ENCODE measurements around the gene ATP6V0E1.

ATP6V0E1 gene

DNA sequence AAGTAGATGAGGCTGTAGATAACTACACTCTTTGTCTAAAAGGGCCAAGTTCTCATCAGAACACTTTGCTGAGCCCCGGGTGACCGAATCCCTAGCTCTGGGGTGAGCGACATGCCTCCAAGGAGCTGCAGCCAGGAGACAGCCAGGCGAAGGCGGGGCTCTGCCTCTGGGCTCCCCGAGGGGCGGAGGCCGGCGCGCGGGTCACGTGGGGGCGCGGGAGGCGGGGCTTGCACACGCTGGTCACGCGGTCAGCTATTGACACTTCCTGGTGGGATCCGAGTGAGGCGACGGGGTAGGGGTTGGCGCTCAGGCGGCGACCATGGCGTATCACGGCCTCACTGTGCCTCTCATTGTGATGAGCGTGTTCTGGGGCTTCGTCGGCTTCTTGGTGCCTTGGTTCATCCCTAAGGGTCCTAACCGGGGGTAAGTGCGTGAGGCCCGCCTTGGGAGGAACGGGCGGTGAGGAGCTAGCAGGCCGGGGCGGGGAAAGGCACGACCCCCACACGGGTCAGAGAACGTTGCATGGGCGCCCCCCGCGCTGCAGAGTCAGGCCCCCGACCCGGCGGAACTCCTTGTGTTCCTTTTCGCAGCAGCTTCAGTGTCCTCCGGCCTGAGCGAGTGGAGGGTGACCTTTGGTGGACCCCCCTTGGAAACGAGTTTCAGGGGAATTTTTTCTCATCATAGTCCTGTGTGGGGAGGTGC, at the start of gene ATP6V0E1:
ATP6V0E1 (plus strand) TSS at position 230 of the 702 bp plus-strand sequence; CDS start at position 320, 90 bp downstream.
- in situ Hi-C loops (cut with MboI; ENCODE audit: low sequenced_read_pairs): no loop called here

DNA sequence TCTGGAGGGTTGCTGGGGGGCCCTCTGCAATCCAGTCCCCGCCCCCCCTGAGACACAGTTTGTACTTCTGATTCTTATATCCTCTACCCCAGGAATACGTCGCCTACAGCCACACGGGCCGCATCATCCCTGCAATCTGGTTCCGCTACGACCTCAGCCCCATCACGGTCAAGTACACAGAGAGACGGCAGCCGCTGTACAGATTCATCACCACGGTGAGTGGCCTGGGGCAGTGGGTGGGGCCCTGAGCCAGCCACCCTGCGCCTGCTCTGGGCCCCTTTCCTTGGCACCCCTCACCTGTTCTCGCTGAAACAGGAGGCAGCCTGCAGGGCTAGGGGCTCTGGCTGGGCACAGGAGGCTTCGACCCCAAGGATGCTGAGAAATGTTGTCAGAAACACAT, 48.5 kb upstream of the ATP6V0E1 start:
- in situ Hi-C loops (cut with MboI; ENCODE audit: low sequenced_read_pairs): no loop called here

DNA sequence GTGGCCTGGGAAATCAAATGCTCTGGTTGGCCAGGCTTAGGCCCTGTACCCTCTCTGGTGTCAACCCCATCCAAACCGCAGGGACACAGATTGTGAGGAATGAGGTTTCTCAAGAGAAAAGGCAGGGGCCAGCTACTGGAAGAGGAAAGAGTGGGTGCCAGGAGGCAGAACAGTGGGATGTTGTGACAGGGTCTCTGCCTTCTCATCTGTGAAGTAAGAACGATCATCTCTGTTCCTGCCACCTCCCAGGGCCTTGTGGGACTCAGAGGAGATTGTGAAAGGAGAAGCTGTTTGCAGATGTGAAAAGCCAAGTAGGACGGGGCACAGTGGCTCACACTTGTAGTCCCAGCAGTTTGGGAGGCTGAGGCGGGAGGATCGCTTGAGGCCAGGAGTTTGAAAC, 47.2 kb upstream of the ATP6V0E1 start:
- in situ Hi-C loops (cut with MboI; ENCODE audit: low sequenced_read_pairs): no loop called here

DNA sequence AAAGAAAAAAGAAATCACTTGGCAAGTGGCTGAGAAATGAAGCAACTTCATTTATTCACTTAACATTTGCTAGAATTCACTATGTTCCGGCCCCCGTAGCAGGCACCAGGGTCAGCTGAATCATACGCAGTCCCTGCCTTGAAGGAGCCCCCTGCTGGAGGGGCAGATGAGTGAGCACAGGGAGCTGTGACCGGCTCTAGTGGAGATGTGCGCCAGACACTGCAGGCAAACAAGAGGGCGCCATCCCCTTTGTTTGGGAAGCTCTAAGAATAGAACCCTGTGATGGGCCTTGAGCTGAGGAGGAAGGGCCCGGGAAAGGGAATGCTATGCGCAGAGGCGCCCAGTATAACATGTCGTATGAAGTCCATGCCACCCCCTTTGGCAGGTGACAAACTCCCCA, 44.5 kb upstream of the ATP6V0E1 start:
- in situ Hi-C loops (cut with MboI; ENCODE audit: low sequenced_read_pairs): no loop called here

DNA sequence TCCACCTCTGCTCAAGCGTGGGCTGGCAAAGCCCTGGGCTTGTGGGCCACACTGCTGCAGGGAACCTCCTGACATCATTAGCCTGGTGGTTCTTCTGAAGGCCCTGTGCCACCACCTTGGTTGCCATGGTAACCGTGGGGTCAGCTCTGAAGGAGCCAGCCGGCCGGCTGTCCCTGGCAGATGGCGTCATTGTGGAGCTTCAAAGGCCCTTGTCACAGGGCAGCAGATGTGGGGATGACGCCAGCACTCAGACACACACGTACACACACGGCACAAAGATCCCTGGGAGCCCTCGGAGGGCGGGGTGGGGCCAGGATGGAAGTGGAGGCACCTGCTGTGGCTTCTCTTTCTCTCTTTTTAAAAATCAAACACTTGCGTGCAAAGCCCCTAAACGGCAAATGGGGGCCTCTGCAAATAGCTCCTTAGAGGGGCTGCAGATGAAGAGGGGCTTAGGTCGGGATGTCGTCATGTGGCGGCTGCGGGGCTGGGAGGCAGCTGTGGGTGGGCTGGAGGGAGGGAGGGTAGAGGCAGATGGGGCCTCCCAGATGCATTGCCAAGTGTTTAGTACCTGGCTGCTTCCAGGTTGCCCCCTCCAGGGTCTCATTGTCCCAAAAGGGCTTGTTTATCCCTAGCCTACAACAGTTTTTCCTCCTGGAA, 43.8 kb upstream of the ATP6V0E1 start:
- in situ Hi-C loops (cut with MboI; ENCODE audit: low sequenced_read_pairs): no loop called here

DNA sequence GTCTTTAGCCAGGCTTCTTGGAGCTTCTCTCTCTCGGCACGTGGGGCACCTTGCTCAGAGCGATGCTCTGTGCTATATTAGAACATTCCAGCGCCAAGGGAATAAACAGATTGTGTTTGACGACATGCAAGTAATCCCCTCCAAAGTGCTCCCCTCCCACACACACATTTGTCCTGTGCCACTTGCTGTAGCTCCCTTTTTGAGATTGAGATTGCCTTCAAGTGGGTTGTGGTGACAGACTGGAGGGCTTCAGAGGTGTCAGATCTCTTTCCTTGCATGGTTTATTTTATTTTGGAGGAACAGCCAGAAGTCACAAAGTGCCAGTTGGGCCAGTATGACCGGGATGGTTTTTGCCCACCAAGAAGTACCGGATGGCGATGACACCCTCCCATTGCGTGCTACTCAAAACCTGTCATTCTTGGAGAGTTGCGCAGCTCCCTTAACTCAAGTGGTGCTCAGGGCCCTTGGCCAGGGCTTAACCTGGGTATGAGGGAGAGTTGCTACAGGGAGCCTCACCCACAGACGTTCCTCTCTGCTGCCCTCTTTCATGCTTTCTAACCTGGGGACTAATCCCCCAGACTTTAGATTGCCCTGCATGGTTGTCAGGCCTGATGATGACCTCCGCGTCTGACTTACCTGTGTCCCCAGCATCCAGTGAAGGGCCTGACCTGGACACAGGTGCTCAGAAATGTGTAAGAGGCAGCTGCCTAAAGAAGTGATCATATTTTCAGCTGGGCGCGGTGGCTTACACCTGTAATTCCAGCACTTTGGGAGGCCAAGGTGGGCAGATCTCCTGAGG, 43.1 kb upstream of the ATP6V0E1 start:
- in situ Hi-C loops (cut with MboI; ENCODE audit: low sequenced_read_pairs): no loop called here

DNA sequence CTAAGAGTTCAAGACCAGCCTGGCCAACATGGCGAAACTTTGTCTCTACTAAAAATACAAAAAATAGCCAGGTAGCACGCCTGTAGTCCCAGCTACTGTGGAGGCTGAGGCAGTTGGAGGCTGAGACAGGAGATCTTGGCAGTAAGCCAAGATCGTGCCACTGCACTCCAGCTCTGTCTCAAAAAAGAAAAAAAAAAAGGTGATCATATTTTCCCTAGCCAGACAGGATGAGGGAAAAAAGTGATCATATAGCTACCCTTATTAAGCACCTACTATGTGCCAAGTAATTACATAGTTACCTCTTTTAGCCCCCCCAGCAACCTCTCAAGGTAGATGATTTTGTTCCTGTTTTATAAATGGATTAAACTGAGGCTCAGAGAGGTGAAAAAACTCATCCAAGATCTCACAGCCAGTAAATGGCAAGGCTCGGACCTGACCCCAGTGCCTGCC, 42.5 kb upstream of the ATP6V0E1 start:
- in situ Hi-C loops (cut with MboI; ENCODE audit: low sequenced_read_pairs): no loop called here

DNA sequence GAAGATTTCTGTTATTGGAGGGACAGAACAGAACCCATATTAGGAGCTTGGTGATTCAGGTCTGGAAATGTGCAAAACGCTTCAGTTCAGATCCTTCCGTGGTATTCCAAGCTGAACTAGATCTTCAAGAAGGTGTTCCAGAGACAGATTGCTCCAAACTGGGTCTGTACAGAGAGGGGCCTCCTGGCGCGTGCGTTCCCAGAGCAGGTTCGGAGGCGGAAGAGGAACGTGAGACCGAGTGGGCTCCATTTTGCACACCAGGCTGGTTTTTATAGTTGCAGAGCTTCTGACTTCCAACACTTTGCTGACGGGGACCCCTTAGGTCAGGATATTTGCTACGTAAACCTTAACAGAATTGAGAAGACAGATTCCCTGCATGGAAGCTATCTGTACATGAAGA, 41.0 kb upstream of the ATP6V0E1 start:
- in situ Hi-C loops (cut with MboI; ENCODE audit: low sequenced_read_pairs): no loop called here

DNA sequence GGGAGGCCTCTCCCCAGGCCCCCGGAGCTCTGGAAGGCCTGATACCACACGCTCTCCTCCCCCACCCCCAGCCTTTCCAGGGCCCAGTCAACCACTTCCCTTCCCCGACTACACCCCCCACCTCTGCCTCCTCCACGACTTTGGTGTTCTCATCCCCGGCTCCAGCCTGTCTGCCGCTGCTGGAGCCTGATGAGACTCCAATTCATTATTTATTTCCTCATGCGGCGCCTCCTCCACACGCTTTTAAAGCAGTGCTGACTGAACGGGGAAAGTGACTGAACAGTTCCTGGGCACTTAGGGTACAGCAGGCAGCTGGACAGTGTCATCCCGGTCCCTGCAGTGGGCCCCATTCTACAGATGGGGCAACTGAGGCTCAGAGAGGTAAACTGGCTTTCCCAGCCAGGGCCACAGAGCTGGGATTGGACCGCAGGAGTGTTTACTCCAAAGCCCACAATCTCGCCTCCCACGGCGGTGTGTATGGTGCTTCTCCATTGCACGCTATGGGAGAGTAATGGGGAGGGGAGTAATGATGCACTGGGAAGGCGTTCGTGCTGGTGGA, 40.2 kb upstream of the ATP6V0E1 start:
- in situ Hi-C loops (cut with MboI; ENCODE audit: low sequenced_read_pairs): no loop called here

DNA sequence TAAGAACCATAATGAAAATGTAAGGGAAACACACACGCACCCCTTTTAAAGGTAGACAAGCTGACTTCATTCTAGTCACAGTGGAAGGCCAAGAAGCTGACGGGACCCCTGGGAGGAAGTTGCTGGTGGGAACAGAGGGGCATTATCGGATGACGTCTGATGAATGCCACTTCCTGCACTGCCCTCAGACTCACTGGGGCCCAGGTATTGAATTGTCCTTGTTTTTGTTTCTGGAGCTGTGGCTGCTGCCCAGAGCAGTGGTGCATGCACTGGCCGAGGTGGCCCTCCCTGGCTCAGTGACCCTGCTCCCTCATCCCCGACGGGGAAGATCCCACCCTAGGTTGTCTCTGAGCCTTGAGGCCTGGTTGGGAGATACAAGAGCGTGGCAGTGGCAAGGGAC, 39.7 kb upstream of the ATP6V0E1 start:
- in situ Hi-C loops (cut with MboI; ENCODE audit: low sequenced_read_pairs): no loop called here

DNA sequence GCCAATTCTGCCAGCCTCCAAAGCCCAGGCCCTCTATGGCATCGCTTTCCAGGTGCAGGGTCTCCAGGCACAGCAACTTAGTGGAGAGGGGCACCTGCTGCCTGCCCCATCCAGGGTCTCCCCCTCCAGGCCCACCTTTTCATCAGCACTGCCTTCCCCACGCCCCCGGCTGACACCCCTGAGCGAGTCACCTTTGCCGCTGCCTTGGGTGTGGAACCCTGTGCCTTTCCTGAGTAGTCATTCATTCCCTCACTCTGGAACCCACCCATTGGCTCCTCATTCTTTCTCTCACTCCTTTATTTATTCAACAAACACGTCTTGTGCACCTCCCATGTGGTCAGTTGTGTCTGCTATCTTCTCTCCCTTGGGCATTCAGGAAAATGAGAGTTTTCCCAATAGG, 38.8 kb upstream of the ATP6V0E1 start:
- in situ Hi-C loops (cut with MboI; ENCODE audit: low sequenced_read_pairs): no loop called here

DNA sequence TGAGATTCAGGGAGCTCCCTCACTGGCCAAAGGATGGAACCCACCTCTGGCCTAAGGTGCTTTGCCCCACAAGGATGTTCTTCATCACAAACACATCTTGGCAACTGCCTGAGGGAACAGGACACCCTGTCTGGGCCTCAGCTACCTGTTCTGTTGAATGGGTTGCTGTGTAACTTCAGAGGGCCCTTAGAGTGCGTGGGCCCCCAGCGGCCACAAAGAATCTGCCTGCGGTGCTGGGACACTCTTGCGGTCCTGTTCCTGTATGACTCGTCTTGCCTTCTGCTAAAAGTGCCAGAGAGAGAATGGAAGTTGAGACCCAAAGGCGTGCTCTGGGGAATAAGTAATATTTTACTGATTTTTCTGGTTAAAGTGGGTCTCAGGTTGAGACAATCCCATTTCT, 38.4 kb upstream of the ATP6V0E1 start:
- in situ Hi-C loops (cut with MboI; ENCODE audit: low sequenced_read_pairs): no loop called here

DNA sequence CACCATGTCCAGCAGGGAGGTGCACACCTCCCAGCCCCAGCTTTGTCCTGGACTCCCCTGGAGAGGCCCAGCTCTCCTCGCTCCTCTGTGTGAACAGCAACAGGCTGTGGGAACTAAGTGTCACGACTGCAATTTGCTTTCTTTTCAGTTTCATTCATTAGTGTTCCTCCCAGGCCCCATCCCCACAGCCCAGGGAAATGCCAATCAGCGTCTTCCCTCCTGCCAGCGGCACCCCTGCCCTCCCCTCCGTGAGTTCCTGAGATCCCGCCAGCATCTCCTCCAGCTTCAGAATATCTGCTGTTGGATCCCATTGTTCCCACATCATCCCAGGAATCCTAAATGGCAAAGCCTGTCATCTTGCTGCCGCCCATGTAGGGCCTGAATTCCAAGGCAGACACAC, 37.4 kb upstream of the ATP6V0E1 start:
- in situ Hi-C loops (cut with MboI; ENCODE audit: low sequenced_read_pairs): no loop called here

DNA sequence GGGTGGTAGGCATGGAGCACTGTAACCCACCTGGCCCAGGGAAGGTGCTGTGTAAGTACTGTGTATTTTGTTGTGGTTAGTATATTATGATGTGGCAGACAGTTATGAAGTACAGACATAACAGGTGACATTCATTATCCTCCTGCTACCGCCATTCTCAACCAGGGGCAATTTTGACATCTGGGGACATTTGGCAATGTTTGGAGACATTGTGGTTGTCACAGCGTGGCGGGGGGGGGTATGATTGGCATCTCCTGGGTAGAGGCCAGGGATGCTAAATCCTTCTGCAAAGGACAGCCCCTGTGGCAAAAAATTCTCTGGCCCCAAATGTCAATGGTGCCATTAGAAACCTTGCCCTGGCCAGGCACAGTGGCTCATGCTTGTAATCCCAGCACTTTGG, 34.1 kb upstream of the ATP6V0E1 start:
- in situ Hi-C loops (cut with MboI; ENCODE audit: low sequenced_read_pairs): no loop called here

DNA sequence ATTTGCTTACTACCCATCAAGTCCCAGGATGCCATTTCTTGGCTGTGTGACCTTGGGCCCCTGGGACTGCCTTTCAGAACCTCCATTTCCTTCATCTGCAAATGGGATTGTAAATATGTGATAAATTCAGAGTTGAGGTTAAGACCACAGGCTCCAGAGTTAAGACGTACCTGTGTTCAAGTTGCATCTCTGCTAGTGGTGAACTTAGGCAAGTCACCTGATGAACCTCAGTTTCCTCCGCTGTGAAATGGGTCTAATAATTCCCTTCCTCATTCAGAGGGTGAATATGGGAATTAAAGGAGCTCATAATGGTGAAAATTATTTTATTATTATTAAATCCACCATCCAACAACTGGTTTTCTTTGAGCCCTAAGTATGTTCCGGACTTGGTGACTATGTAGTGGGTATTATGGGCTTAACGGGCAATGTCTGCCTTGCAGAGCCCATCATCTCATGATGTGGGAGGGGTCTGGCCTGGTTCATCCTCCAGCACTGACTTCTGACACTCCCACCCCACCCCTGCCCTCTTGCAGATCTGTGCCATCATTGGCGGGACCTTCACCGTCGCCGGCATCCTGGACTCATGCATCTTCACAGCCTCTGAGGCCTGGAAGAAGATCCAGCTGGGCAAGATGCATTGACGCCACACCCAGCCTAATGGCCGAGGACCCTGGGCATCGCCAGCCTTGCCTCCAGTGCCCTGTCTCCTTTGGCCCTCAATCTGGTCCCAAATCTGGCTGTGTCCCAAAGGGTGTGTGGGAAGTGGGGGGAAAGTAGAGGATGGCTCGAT, 33.2 kb upstream of the ATP6V0E1 start:
- in situ Hi-C loops (cut with MboI; ENCODE audit: low sequenced_read_pairs): no loop called here

DNA sequence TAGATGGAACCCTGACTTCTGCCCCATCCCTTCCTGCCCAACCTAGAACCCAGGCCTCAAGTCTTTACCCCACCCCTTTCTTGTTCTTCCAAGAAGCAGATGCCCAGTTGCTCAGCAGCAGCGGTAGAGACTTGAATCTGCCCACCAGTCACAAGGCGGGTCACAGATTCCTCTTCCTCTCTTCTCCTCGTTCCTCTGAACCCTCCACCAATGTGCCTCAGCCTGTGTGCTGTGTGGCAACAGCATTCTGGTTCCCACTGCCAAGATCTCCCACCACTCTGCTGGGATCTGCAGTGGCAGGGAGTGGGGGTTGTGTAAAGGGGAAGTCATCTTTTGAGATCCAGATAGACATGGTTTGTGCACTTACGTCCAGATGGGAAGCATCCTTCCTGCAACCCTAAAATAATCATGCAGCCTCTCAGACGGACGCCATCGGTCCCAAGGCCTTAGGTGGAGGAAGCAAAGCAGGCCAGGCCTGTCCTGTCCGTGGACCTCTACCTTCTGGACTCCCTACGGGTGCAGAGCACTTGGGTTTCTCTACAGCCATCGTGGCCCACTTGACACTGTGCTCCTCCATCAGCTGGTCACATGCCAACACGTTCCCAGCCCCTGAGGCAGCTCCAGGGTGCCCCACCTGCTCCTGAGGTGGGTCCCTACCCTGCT, 32.1 kb upstream of the ATP6V0E1 start:
- in situ Hi-C loops (cut with MboI; ENCODE audit: low sequenced_read_pairs): no loop called here

DNA sequence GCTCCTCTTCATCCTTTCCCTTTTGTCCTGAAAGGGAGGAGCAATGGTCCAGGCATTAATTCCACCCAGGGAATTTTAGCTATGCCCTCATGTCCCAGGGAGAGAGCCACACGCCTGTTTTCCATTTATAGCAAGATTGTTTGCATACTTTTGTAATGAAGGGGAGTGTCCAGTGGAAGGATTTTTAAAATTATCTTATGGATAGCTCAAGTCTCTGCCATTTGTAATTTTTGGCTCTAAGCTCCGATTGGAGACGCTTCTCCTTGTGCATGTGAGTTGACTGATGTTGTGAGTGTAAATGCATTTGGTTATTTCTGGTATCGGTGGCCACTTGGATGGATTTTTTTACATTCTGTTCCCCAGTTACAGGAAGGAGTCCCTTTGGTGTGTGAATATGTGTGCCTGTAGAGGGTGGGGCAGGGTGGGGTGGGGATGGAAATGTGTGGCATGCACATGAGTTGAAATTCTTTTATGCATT, 31.5 kb upstream of the ATP6V0E1 start:
- in situ Hi-C loops (cut with MboI; ENCODE audit: low sequenced_read_pairs): no loop called here

DNA sequence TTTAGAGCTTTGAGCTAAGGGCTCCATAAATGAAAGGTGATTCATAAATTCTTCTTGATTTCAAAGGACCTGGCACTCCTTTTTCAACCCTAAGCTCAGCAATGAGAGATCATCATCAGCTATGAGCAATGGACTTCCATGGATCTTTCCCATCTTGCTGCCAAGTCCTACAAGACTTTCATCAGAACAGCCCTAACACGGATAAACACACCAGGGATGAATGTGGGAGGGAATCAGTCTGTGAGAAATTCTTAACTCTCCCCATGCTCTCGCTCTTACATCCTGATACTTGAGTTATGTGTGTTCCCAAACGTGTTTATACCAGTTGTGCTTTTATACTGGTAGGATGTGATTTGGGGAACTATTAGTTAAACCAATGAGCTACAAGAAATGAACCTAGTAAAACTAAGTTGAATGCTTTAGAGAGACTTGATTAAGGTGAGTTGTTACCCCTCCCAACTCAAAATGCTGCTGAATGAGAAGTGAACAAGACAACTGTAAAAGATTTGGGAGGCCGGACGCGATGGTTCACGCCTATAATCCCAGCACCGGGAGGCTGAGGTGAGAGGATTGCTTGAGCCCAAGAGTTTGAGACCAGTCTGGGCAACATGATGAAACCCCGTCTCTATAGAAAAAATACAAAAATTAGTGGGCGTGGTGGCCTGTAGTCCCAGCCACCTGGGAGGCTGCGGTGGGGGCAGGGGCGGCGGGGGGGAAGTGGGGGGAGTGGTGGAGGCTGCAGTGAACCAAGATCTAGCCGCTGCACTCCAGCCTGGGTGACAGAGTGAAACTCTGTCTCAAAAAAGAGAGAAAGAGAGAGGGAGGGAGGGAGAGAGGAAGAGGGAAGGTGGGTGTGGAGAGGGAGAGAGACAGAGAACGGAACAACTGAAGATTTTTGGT, 29.5 kb upstream of the ATP6V0E1 start:
- in situ Hi-C loops (cut with MboI; ENCODE audit: low sequenced_read_pairs): no loop called here

DNA sequence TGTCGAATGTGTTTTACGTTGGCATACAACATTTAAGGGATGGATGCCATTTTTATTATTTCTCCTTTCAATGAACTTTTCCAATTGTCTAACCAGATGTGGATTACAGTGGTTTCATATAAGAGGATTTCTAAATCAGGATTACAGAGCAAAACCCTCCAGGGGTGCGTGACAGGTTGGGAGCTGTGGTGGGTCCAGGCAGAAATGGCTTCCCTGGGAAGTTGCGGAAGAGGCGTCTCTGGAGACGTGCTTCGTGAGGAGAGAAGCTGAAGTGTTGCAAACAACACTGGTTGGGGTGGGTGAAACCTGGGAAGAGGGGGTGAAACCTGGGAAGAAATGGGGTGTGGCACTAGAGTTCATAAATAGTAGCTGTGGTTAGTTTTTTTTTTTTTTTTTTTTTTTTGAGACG, 28.8 kb upstream of the ATP6V0E1 start:
- in situ Hi-C loops (cut with MboI; ENCODE audit: low sequenced_read_pairs): no loop called here

Data from hTERT RPE-1 (cell line).